GM18907 (cell line): ENCODE results near the gene COMMD1.
"Not testable (repeated sequence)": the region's sequence is repeated elsewhere in the genome, so short reads cannot be mapped to it uniquely, and the experiment has no call there.

ENCODE experiments used
- ATAC-seq: cut with Tn5 transposase; IDR thresholded peaks from one replicate; pipeline ENCODE4 v1.9.1; 2021; ENCODE audit warnings: mild to moderate bottlenecking, moderate library complexity; ENCODE audit not compliant: unreplicated experiment

Gene COMMD1

DNA sequence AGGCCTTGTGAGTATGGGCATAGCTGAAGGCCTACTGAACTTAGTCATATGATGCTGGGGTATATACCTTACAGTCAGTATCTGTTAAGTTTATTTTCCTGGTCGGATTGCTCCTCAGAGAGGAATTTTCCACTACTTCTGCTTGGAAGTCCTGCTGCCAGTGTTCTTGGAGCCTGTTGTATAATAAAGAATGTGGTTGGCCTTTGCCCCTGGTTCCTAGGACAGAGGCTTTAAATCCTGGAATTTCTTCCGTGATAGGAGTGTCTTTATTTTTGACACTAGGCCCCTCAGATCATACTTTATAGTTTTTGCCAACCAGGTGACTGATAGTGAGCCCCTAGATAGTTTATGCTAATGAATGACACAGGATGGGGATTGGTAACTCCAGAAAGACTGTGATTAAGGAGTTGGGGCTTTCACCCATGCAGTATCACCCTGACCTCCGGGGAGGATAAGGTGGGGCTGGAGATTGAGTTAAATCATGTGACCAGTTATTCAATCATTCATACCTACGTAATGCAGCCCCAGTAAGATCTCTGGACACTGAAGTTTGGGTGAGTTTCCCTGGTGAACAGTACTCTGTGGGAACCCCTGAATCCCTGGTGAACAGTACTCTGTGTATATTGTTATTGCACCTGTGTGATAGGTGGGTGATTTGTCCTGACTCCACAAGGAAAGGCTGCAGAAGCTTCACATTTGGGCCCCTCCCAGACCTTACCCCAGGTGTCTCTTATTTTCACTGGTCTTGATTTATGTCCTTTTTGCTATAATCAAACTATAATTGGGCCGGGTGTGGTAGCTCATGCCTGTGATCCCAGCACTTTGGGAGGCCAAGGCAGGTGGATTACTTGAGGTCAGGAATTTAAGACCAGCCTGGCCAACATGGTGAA is 56.9 kb downstream of the COMMD1 start:
- no peak for ATAC-seq

DNA sequence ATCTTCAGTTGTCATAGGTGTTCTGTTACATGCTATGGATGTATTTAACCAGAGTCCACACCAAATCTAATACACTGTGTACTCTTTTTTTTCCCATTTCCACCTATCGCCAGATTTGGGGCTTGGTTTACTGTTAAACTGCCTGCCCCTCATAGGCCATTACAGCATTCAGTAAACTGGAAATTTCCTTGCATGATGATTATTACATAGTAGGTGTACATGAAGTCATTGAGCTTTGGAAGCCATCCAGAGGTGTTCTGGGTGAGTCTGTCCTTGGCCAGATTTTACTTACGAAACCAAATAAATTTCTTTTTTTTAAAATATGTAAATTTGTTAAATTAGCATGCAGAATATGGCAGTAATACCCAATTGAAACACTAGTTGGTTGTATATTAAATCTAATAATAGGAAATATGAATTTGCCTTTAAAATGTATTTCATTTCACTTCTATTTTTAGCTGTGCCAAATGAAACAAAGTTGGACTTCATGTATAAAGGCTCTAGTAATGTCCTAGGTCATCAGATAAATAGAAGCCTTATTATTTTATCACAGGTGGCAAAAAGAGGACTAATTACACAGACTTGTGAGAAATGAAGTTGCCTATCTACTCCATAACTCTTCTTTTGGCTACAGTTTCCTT is 60.7 kb downstream of the COMMD1 start:
- ATAC-seq: no peak

DNA sequence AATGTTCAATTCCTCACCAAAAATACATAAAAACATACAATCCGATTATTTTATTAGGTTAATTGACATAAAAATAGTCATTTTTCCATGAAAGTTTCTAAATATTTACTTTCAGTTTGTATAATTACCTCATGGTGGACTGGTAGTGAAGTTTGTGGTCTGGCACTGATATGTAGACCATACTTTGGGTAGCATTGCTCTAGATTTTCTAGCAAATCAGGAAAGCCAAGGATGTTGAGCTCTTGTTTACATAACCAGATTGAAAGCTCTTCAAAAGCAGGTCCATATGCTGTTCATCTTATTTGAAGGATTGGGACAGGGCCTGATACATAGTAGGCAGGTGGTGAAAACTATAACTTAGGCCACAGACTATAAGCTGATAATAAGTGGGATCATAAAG is 61.8 kb downstream of the COMMD1 start:
- no peak for ATAC-seq

DNA sequence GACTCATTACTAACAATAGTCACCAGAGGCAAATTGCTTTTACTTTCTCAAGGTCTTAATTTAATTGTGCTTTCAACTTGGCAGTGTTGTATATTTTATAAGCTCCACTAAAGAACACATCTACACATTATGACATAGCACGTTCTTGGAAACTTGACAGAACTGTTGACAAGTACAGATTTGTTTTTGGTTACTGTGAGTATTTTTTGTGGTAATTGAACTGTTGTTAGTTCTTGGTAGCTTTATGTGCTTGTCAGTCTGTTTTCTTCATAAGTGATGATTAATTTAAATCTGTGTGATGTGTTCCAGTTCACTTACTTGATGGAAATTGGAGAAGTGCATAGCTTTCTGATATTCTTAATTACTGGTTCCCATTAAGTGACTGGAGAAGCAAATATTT is 63.9 kb downstream of the COMMD1 start:
- no peak for ATAC-seq

DNA sequence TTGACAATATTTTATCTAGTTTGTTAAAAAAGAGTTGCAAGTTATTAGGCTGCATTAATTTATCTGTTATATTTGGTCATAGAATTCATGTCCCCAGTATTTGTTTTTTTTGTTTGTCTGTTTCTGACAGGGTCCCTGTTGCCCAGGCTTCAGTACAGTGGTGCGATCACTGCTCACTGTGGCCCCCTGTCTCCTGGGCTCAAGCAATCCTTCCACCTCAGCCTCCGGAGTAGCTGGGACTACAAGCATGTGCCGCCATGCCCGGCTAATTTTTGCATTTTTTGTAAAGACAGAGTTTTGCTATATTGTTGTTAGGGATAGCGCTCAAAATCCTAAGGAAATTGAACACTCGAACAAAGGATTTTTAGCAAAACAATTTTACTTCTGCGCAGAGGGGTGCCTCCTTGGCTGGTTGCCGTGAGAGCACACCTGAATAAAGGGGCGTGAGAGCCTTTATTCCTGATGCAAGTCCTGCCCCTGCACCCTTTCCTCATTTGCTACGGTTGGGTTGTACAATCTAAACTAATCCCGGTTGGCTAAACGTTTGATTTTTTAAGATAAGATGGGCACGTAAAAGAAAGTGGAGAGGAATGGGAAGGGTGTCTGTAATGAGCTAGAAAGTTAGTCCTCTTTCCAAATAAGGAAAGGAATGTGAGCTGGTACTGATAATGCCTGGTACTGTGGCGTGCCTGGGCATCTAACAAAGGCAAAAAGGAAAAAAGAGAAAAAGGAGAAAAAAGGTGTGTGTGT is 65.5 kb downstream of the COMMD1 start:
- no peak for ATAC-seq

DNA sequence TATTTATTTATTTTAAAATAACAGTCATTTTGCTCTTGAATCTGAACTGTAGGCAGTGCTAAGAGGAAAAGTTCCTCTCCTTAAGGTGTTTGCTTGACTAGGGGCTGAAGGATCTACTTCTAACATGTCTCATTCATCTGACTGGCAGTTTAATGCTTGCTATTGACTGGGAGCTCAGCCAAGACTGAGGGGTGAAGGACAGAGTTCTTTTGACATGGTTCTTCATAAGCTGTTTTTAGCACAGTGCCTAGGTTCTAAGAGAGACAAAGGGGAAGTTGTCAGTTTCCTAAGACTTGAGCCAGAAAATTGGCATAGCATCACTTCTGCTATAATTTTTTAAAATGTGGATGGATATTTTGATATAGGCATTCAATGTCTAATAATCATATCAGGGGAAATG is 73.0 kb downstream of the COMMD1 start:
- no peak for ATAC-seq

DNA sequence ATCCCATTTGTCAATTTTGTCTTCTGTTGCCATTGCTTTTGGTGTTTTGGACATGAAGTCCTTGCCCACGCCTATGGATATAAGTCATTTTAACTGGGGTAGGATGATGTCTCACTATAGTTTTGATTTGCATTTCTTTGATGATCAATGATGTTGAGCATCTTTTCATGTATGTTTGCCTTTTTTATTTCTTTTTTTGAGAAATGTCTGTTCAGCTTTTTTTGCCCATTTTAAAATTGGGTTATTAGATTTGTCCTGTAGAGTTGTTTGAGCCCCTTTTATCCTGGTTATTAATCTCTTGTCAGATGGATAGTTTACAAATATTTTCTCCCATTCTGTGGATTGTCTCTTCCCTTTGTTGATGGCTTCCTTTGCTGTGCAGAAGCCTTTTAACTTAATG is 75.3 kb downstream of the COMMD1 start:
- no peak for ATAC-seq

DNA sequence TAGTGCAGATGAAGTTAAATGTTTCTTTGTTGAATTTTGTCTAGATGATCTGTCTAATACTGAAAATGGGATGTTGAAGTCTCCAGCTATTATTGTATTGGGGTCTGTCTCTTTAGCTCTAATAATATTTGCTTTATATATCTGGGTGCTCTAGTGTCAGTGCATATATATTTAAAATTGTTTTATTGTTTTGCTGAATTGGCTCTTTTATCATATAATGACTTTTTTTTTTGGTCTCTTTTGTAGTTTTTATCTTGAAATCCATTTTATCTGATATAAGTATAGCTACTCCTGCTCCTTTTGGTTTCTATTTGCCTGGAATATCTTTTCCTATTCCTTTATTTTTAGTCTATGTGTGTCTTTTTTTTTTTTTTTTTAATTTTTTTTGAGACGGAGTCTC is 79.2 kb downstream of the COMMD1 start:
- no peak for ATAC-seq

DNA sequence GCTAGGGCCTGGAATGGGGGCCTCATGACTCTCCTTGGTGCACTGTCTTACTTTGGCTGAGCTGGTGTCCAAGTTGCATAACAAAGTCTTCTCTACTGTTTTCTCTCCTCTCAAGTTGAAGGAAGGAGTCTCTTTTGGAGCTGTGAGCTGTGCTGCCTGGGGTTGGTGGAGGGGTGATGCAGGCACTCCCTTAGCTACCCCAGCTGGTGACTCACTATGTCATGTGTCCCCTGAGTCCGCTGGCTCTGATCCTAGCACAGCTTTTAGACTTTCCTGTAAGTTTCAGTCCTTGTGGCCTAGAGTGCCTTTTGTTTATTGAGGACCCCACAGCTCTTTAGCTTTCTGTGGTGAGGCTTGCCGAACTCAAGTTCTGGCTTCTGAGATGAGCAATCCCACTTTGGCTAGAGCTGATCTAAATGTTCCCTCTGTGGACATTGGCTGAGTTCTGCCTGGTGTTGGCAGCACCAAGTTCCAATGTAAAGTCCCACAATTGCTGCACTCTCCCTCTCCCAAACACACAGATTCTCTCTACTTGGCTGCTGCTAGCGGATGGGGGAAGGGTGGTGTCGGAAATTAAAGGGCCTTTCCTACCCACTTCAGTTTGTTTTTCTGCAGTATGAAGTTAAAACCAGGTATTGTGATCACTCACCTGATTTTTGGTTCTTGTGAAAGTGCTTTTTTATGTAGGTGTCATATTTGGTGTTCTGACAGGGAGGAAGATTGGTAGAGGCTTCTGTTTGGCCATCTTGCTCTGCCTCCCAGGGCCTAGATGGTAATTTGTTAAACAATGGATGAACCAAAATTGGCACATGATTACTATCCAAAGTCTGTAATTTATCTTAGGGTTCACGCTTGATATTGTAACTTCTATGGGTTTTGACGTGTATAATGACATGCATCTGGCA is 83.2 kb downstream of the COMMD1 start:
- no peak for ATAC-seq

DNA sequence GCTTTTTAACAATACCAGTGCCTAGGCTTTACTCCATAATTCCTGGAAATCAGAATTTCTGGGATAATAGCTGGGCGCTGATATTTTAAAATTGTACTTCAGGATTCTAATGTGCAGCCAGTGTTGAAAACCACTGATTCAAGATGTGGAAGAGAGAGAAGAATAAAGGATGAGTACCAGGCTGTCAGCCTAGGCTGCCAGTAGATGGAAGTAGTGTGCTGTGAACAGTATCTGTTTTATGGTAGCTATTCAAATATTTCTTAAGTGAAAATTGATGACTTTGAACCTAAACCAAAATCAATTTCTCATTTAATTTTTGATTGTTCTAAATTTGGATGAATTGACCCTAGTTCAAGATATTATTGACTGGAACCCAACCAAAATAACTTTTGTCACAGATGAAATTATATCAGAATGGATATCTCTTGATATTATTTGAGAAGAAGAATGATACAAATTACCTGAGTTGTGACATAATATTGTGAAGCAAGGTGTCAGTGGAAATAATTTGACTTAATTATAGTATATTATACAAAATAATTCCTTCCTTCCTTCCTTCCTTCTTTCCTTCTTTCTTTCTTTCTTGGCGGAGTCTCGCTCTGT is 88.0 kb downstream of the COMMD1 start:
- no peak for ATAC-seq

DNA sequence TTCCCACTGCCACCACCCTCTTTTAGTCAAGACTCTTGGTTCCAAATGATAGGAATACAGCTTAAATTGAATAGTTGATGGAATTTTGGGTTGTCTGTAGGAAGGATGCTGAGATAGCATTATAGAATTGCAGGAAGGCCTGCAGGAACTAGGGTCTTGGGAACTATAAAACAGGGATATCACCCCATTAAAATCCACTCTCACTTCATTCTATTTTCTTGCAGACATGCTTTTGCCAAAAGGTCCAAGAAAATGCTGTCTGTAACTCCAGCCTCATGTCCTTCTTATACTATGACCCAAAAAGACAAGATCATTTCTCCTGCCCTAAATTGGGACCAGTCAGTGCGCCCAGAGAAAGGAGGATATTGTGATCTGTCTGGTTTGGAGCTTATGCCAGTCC is 89.1 kb downstream of the COMMD1 start:
- no peak for ATAC-seq

DNA sequence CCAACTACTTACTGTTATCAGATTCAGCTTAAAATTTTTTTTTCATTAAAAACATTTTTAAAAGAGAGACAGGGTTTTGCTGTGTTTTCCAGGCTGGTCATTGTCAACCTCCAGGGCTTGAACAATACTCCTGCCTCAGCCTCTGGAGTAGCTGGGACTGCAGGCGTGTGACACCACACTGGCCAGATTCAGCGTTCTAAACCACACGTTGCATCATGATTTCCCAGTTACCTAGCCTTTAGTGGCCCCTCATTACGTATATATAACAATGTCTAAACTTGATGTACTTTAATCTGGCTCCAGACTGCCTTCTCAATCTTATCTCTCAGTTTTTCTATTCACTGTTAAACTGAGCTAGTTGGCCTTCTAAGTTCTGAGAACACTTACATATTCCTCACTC is 89.6 kb downstream of the COMMD1 start:
- ATAC-seq: no peak

DNA sequence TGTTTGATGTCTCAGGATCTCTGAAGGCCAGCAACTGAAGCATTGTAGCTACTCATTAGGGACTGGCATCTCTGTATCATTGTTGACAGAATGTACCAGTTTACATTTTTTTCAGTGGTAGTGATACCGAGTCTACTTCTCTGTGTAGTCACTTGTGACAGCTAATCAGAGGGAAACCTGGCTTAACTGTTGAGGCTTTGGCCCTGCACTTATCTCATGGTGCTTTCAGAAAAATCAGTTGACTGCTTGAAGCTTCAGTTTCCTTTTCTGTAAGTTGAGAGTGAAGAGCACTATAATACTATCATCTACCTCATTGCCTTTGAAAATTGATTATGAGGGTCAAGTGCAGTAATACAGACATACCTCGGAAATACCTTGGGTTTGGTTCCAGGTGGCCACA is 90.0 kb downstream of the COMMD1 start:
- ATAC-seq: peak; percentile 67

DNA sequence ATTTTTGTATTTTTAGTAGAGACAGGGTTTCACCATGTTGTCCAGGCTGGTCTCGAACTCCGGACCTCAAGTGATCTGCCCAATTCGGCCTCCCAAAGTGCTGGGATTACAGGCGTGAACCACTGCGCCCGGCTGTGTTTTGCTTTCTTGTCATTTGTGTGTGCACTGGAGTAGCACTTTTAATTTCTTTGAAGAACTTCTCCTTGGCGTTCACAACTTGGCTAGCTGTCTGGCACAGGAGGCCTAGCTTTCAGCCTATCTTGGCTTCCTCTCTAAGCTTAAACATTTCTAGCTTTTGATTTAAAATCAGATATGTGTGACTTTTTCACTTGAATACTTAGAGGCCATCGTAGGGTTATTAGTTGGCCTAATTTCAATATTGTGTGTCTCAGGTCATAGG is 93.0 kb downstream of the COMMD1 start:
- no peak for ATAC-seq

DNA sequence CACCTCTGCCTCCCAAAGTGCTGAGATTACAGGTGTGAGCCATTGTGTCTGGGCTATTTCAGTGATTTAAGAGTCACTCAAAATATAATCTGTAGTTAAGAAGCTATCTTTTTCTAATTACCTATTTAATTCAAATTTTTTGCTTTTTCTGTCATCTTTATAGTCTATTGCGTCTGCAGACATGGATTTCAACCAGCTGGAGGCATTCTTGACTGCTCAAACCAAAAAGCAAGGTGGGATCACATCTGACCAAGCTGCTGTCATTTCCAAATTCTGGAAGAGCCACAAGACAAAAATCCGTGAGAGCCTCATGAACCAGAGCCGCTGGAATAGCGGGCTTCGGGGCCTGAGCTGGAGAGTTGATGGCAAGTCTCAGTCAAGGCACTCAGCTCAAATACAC is 95.1 kb downstream of the COMMD1 start:
- no peak for ATAC-seq

DNA sequence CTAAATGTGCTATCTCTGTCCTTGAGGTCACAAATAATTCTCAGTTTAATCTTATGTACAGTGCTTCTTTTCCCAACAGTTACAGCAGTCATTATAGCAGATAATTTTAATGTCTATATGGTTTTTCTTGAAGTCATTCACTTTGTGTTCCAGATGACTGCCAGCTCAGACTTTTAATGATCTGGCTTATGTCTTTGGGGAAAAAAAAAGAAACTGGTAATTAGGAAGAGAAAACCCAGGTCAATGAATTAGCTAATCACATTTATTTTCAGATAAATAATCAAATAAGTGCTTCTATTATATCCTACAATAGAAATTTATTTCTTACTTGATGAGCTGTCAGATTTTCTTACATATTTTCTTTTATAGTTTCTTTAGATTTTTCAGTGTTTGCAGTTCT is 96.0 kb downstream of the COMMD1 start:
- ATAC-seq: no peak

DNA sequence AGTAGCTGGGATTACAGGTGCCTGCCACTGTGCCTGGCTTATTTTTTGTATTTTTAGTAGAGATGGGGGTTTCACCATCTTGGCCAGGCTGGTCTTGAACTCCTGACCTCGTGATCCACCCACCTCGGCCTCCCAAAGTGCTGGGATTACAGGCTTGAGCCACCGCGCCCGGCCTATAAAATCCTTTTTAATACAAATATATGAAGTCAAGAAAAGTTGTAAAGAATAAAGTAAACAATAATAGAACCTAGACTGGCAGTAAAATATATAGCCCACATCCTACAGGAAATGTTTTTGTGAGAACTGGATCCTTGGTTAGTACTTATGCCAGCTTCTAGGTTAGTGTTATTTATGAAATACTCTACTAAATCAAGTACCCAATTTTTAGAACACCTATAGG is 99.0 kb downstream of the COMMD1 start:
- ATAC-seq: not testable (repeated sequence)

DNA sequence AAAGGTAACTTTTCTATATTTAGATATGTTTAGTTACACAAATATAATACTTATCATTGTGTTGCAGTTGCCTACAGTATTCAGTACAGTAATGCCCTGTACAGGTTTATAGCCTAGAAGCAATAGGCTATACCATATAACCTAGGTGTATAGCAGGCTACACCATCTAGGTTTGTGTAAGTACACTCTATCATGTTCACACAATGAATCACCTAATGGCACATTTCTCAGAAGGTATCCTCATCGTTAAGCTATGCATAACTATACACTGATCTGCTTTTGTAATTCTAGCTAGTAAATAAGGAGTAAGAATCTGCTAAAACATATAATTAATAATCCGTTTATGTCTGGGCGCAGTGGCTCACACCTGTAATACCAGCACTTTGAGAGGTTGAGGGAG is 102.1 kb downstream of the COMMD1 start:
- no peak for ATAC-seq

DNA sequence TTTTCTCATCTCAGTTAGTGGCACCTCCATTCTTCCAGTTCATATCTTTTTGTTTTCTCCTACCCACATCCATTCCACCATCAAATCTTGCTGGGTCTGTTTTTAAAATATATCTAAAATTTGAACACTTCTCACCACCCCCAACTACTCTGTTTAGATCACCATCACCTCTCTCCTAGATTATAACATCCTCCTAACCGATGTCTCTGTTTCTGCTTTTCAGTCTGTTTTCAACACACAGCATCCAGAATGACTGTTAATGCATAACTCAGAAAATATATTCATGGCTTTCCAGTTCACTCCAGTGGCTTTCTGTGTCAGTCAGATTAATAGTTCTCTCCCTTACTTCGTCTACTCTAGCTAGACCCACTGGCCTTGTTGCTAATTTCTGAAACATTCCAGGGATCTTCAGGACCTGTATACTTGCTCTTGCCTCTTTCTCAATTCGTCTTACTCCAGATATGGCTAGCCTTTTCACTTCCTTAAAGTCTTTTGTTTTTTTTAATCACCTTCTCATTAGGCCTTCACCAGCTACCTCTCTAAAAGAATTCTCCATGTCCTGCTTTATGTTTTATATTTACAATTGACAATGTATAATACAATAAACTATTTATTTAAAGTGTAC is 105.3 kb downstream of the COMMD1 start:
- no peak for ATAC-seq

DNA sequence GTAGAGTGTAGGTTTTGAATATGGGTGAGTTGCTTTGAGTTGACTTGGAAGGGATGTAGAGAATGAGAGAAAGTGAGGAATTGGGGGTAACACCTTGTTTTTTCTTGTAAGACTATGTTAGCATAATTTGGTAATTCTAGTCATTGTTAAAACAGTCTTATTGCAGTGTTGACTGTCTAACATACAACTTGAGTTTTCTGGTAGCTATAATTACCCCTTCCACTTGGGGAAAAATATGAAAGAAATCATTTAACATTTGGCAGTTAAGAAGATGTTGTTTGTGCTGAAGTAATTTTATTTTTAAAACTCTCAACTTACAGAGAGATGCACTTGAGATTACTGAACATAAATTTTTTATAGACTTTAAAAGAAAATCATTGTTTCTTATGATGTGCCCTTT is 108.2 kb downstream of the COMMD1 start:
- ATAC-seq: no peak
